A549 (cell line): Measurements from ENCODE around the gene TMOD4. TPM values are rescaled to one million over a fixed set of nuclear protein-coding genes. Genes with fewer than 3 reads are reported as not detected.
A peak's percentile ranks its signal among the peaks of the same experiment; 100 is the strongest.

Source experiments
- ATAC-seq, 2 experiments: fragments of 200-7000 bp in 1 of 2; fragments of >200 bp in 1 of 2; cut with Nextera tagmentation in 1 of 2; cut with Tn5 transposase in 1 of 2; 3 replicates each; pipeline versions ENCODE4 v1.8.0 to v1.9.1; 2018 to 2020; ENCODE audit warnings: mild to moderate bottlenecking in 1 of 2, moderate library complexity in 1 of 2
- CTCF ChIA-PET: fragments of 300-600 bp; sonication (Branson Sonifier 250); formaldehyde crosslinking; extraction: SDS; loops from one replicate; lab custom pipeline; 2021; ENCODE audit warnings: antibody characterized with exemption, inconsistent platforms; lab: Yijun Ruan, JAX
- POLR2A ChIA-PET: fragments of 350-600 bp; formaldehyde crosslinking; extraction: SDS; loops from one replicate; lab custom pipeline; 2021; ENCODE audit warnings: antibody characterized with exemption, inconsistent platforms; lab: Yijun Ruan, JAX
- DNase-seq, 2 experiments: peaks; one replicate each; pipeline versions ENCODE4 v3.0.0 to v3.0.0-alpha.2; 2011 to 2016; ENCODE audit warnings: low read depth in 1 of 2, low spot score in 1 of 2
- FAIRE-seq: peaks from 2 replicates; lab custom pipeline; 2011; peaks lifted over from hg19 to GRCh38; lab: Jason Lieb, UNC
- H3K27ac ChIP-seq, 2 experiments: fragments of >200 bp; sonication (Bioruptor Twin); formaldehyde crosslinking; 3 replicates each; pipeline ENCODE4 v1.5.1; 2016 to 2017
- H3K4me1 ChIP-seq: fragments of >200 bp; sonication (Bioruptor Twin); formaldehyde crosslinking; 3 replicates; pipeline ENCODE4 v1.6.1; 2016
- H3K4me2 ChIP-seq: fragments of >200 bp; sonication (Bioruptor Twin); formaldehyde crosslinking; 3 replicates; pipeline ENCODE4 v1.6.1; 2016
- H3K4me3 ChIP-seq: fragments of >200 bp; sonication (Bioruptor Twin); formaldehyde crosslinking; 3 replicates; pipeline ENCODE4 v1.5.1; 2016
- H3K9me3 ChIP-seq: fragments of >200 bp; sonication (Bioruptor Twin); formaldehyde crosslinking; 3 replicates; pipeline ENCODE4 v1.6.1; 2016
- ATOH8 ChIP-seq: fragments of 250-450 bp; sonication (Bioruptor Pico); IDR thresholded peaks from 2 replicates; pipeline ENCODE4 v1.5.0; 2020; ENCODE audit warnings: low read depth, mild to moderate bottlenecking, moderate library complexity
- CBX2 ChIP-seq: fragments of 200-600 bp; sonication (generic); IDR thresholded peaks from 2 replicates; pipeline ENCODE4 v1.6.1; 2016; ENCODE audit warnings: low read depth, mild to moderate bottlenecking, borderline replicate concordance
- CEBPB ChIP-seq, 2 experiments: fragments of >200 bp in 1 of 2; sonication (Bioruptor Twin) in 1 of 2; formaldehyde crosslinking in 1 of 2; IDR thresholded peaks; 2 replicates each; pipeline ENCODE4 v1.6.1; 2012 to 2016
- EHF ChIP-seq: fragments of 250-450 bp; sonication (Bioruptor Pico); IDR thresholded peaks from 2 replicates; pipeline ENCODE4 v1.5.0; 2020; ENCODE audit warnings: mild to moderate bottlenecking
- ELK1 ChIP-seq: fragments of 150-350 bp; IDR thresholded peaks from 2 replicates; pipeline ENCODE4 v1.6.1; 2014; ENCODE audit warnings: low read depth, mild to moderate bottlenecking, low read length
- FOXS1 ChIP-seq: fragments of 250-450 bp; sonication (Bioruptor Pico); IDR thresholded peaks from 2 replicates; pipeline ENCODE4 v1.5.0; 2020; ENCODE audit warnings: mild to moderate bottlenecking, moderate library complexity
- HES2 ChIP-seq: fragments of >200 bp; sonication (Bioruptor Twin); formaldehyde crosslinking; IDR thresholded peaks from 2 replicates; pipeline ENCODE4 v1.6.1; 2016
- HOXA7 ChIP-seq: fragments of 250-450 bp; sonication (Bioruptor Pico); IDR thresholded peaks from 2 replicates; pipeline ENCODE4 v1.5.0; 2020; ENCODE audit warnings: mild to moderate bottlenecking, moderate library complexity
- HOXB13 ChIP-seq: fragments of 250-450 bp; sonication (Bioruptor Pico); IDR thresholded peaks from 2 replicates; pipeline ENCODE4 v1.5.0; 2020; ENCODE audit warnings: low read depth, mild to moderate bottlenecking, moderate library complexity
- MAX ChIP-seq: IDR thresholded peaks from 2 replicates; pipeline ENCODE4 v1.6.1; 2012
- POLR2A ChIP-seq: IDR thresholded peaks from 2 replicates; pipeline ENCODE4 v1.6.1; 2012; ENCODE audit warnings: mild to moderate bottlenecking, low read length
- RCOR1 ChIP-seq: fragments of 150-350 bp; IDR thresholded peaks from 2 replicates; pipeline ENCODE4 v1.6.1; 2014; ENCODE audit warnings: antibody characterized with exemption, low read length, low read depth
- SMC3 ChIP-seq: fragments of >200 bp; sonication (Bioruptor Twin); formaldehyde crosslinking; IDR thresholded peaks from 3 replicates; pipeline ENCODE4 v1.6.1; 2018; ENCODE audit warnings: inconsistent platforms
- TFCP2L1 ChIP-seq: fragments of 250-450 bp; sonication (Bioruptor Pico); IDR thresholded peaks from 2 replicates; pipeline ENCODE4 v1.5.0; 2021; ENCODE audit warnings: mild to moderate bottlenecking
- ZFP36 ChIP-seq: fragments of 450-650 bp; IDR thresholded peaks from 2 replicates; pipeline ENCODE4 v1.6.1; 2014; ENCODE audit warnings: borderline replicate concordance; ENCODE audit not compliant: partially characterized antibody
- ZNF302 ChIP-seq: fragments of 250-450 bp; sonication (Bioruptor Pico); IDR thresholded peaks from 2 replicates; pipeline ENCODE4 v1.9.0; 2021; ENCODE audit warnings: inconsistent platforms, mild to moderate bottlenecking, moderate library complexity
- WGBS: methylation state at CpG from one replicate; pipeline ENCODE4 v1.1.6; 2017; ENCODE audit errors: missing lambda C conversion rate; 5-methylcytosine and 5-hydroxymethylcytosine counted together
- polyA plus RNA-seq, 4 experiments: library from polyadenylated mRNA; depleted of rRNA in 3 of 4; stranded (reverse); fragments of >200 nt; fragmentation: RNase III in 1 of 4; extraction: RNeasy Plus Mini Kit Qiagen cat#74134 plus additional on column Dnase treatment in 1 of 4; gene quantifications; 2 replicates in 3 of 4; 3 replicates in 1 of 4; pipeline ENCODE4 v1.2.3, GENCODE V29; 2011 to 2017

The TMOD4 gene
- polyA plus RNA-seq, 2 of the 4 experiments (the other 2 are of a cell fraction) = 0.30 to 0.49 TPM

- H3K9me3 ChIP-seq = no peaks in the 10 kb centered on the region
- DNase-seq (no peak), FAIRE-seq (no peak), ATAC-seq (no peak)
- H3K4me3 ChIP-seq = no peak overlapping the region
- WGBS = 82% methylated on average over 5 of the region's 5 CpGs
- H3K4me1 ChIP-seq = peaks cover 7% of the 10 kb centered on the region; the same call in 2 of the 3 replicates
- POLR2A ChIA-PET = no interaction called here
- TF ChIP-seq HOXB13 (no peak), ELK1 (no peak), POLR2A (no peak), CEBPB (IDR thresholded peaks at IDR 0.05) (no peak), EHF (CRISPR knock-in tag) (no peak), FOXS1 (CRISPR knock-in tag) (no peak), TFCP2L1 (no peak), HOXA7 (no peak)
- no peak overlapping the region for H3K4me2 ChIP-seq
- no peak overlapping the region for H3K27ac ChIP-seq
- CTCF ChIA-PET = interaction anchor here (0.6 to 1.3 kb wide), 6 partner anchors 24 to 147 kb away, joined by 3 read pairs; partner anchors contain the start of gene GABPB2
These were observed 4.6 kb downstream of the TMOD4 start for GRCh38 chr1:151171190-151171589.

- POLR2A ChIA-PET = no interaction called here
- FAIRE-seq = no peak
These were observed 8.7 kb downstream of the TMOD4 start for GRCh38 chr1:151167116-151167515.

GRCh38 chr1:151166505-151166956, 9.2 kb downstream of the TMOD4 start:
- 3% methylated on average over 15 of the region's 15 CpGs for WGBS
- CTCF ChIA-PET = interaction anchor here (0.6 to 3.1 kb wide), 5 partner anchors 10 to 170 kb away, joined by 3 to 10 read pairs (median 3); partner anchors contain the start of genes PSMD4 and TNFAIP8L2
- Histone ChIP-seq H3K4me1 (peaks cover 14% of the 10 kb centered on the region; the same call in 2 of the 3 replicates), H3K4me2 (peak overlapping the region; percentile 93), H3K9me3 (no peaks in the 10 kb centered on the region), H3K4me3 (peak overlapping the region; percentile 75), H3K27ac (peak overlapping the region; percentile 81 to 91)
- DNase-seq (peak; percentile 36 to 39), FAIRE-seq (no peak), ATAC-seq (peak; percentile 22 to 58; a peak in 5 of 6 replicates)
- POLR2A ChIA-PET = interaction anchor here (2.1 kb wide), 1 partner anchor 23 kb away, joined by 12 read pairs; the partner anchor contains the start of gene VPS72
- no peak for TF ChIP-seq ZNF302 (CRISPR knock-in tag)

More at GRCh38 chr1:151167116-151167515, 8.7 kb downstream of the TMOD4 start:
- DNase-seq (no peak), ATAC-seq (no peak)
- H3K9me3 ChIP-seq = no peaks in the 10 kb centered on the region
- peak overlapping the region; percentile 93 for H3K4me2 ChIP-seq
- TF ChIP-seq ATOH8 = no peak
- TF ChIP-seq SMC3 = no peak
- no peak for TF ChIP-seq ZFP36
- no peak for TF ChIP-seq HES2
- no peak for TF ChIP-seq RCOR1
- TF ChIP-seq MAX = no peak
- no peak for TF ChIP-seq CBX2
- H3K4me1 ChIP-seq = peaks cover 14% of the 10 kb centered on the region; the same call in 2 of the 3 replicates
- peak overlapping the region in 1 of 2 experiments; percentile 91; a peak in 3 of 6 replicates for H3K27ac ChIP-seq
- 83% methylated on average over 6 of the region's 6 CpGs for WGBS
- H3K4me3 ChIP-seq = peak overlapping the region; percentile 75
- CTCF ChIA-PET = interaction anchor here (1.1 to 3.1 kb wide), 8 partner anchors 9 to 141 kb away, joined by 3 to 10 read pairs (median 4); partner anchors contain the start of genes GABPB2, PSMD4, TMOD4 and TNFAIP8L2
